Fibroblast of skin of right biceps (primary cell): ENCODE measurements around the gene HNRNPA3.
"Not testable (repeated sequence)": the region's sequence is repeated elsewhere in the genome, so short reads cannot be mapped to it uniquely, and the experiment has no call there.

Experiments
- DNase-seq: peaks from one replicate; pipeline ENCODE4 v3.0.0-alpha.2; 2013

Gene HNRNPA3

DNA sequence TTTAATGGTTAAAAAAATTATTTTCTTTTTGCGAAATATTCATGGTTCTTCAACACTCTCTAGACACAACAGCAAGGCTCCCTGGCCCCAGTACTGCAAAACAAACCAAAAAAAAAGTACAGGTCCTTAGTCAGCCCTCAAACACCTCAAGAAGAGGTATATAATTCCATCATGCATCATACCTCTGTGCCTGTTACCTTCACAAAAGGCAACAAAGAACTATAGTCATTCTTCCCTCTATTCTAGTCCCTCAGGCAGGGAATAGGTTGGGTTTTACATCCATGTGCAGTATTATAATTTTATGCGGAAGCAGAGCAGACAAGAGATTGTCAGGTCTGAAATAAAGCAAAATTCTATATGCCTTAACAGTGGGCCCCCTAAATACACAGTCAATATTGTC, 43.4 kb downstream of the HNRNPA3 start:
- DNase-seq = no peak

DNA sequence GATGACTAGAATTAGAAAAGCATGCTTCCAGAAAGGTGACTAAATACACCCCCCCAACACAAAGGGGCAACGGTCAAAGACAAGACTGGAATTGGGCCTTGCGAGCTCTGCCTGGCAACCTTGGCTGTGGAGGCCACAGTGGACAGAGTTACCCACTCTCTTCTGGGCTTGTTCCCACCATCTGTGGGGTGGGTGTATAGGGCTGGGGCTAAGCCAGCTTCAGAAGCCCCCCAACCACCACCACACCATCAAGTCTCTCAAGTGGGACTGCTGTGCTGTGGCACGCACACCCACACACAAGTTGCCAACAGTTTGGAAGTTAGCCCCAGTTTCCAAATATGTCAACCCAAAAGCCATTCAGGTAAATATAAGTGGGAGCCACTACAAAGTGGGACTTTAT, 44.1 kb downstream of the HNRNPA3 start:
- no peak for DNase-seq

DNA sequence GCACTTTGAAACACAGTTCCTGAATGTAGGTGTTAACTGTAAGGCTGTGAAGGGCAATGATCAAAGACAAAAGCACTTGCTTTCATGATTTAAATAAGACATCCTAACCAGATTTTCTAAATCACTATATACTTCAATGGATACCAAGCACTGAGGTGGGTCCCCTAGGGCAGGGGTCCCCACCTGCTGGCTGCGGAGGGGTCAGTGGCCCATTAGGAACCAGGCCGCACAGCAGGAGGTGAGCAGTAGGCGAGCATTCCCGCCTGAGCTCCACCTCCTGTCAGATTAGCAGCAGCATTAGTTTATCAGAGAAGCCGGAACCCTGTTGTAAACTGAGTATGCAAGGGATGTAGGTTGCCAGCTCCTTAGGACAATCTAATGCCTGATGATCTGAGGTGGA, 44.9 kb downstream of the HNRNPA3 start:
- no peak for DNase-seq

DNA sequence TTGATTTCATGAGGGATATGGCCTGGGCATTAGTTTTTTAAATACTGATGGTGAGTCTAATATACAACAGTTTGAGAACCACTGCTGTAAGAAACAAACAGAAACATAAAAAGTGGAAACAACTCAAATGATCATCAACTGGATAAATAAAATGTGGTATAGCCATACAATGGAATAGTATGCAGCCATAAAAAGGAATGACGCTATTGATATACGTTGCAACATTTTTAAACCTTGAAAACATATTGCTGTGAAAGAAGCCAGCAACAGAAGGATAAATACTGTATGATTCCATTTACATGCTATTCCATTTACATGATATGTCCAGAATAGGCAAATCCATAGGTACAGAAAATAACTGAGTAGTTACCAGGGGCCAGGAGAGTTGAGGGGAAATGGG, 45.5 kb downstream of the HNRNPA3 start:
- no peak for DNase-seq

DNA sequence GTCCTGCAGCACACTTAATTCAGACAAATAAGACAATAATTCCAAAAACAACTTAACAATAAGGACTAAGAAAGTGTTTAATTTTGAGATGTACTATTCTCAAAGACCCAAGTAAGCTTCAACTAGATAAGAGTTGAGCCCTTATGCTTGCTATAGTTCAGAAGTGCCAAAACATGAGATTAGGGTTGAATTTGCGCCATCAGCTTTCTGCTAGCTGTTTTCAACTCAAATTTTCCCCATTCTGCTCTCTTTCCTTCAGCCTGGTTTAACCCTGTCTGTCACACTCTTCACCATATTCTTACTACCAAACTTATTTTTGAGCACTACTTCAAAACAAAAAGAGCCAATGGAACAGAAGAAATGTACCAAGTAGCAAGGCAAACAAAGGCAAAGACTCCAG, 47.8 kb downstream of the HNRNPA3 start:
- no peak for DNase-seq

DNA sequence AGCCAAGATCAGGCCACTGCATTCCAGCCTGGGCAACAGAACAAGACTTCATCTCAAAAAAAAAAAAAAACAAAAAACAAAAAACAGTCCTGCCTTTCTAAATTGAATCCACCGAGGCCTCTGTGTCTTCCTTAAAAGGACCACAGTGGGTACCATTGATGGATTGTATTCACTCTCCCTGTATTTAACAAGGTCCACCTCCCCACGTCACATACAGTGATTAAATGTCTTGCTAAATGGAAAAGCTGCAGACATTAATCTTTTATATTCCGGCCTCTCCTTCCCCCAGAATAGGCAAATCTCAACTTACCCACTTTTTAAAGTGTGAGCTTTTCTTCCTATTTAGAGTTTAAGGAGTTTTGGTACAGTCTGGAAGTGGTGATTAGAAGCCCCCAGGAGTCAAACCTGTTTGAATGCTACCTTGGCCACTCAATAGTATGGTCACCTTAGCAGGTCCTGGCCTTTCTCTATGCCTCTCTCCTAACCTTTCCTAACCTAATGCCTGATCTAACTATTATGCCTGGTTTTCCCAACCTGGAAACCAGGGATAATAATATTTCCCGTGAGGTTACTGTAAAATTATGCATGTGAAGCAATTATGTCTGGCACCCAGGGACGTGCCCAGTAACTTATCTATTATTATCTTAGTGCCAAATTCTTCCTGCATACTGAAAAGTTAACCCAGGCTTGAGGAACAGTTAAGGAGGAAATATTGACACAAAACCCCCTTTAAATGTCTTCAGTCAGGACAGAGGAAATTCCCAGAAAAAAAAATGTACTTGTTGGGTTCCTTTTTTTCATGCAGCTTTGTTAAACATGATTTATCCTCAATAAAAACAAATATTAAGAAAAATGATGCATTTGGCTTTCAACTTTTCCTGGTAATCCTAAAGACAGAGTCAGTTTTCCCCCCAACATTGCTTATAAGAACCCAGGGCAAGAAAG, 48.8 kb downstream of the HNRNPA3 start:
- DNase-seq = no peak

DNA sequence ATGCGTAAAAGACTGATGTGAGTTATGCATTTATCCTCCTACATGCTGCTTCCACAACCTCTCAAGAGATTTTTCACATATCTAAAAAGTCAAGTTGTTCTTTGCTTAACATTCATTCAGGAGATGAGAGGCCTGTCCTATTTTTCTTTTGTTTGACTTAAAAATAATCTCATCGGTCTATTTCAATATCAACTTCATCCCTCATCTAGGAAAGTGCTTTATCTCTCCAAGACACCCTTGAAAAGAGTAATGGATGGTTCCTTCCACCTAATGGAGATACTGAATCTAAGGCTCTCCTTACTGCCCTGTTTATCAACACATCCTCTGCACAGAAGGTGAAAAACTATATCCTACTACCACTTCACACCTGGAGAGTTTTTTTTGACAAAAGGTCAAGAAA, 49.5 kb downstream of the HNRNPA3 start:
- no peak for DNase-seq

DNA sequence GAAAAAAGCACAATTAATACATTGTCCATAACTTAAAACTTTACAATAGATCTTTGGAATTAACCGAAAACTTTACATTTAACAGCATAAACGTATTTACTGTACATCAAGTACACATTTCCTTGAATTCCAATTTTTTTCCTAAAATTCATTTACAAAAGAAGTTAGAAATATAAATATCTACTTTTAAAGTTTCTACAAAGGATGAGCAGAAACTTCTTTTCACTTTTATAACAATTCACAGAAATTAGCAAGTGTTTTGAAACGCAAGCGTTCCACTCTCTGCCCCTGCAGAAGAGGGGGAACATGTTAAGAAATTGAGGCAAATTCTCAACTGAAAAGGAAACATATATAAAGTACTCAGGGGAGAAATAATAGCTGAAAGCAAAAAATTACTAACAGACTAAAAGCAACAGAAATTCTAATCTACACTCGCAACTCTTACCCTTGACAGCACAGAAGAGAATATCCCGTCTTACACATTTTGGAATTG, 50.4 kb downstream of the HNRNPA3 start:
- DNase-seq = no peak

DNA sequence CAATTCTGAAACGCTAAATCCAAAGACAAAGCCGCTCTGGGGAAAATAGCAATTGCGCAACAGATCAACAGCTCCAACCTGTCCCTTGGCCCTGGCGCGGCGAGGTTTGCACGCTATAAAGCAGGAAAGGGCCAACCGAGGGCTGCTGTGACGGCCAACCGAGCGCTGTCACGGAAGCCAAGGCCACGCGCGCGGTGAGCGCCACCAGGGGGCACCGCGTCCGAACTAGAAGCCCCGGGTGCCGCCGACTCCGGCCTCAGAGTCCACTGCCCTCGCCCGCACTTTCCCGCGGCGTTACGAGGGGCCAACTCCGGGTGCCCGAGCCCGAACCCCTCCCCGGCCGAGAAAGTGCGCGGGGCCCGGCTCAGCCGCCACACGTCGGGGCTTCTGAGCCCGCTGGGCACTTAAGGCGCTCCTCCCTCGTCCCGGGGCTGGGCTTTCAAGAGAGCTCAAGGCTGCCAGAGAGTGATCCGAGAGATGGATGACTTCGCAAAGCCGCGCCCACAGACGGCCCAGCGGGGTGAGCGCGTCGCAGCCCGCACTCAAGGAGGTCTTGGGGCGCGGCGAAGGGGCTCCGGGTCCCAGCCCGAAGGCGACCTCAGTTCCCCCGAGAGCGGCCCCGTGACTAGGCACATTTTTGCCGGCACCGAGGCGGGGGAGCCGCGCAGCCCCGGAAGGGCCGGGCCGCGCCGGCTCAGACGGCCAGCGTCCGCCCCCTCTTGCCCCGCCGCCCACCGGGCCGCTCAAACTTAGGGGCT, 51.0 kb downstream of the HNRNPA3 start:
- peak; percentile 99 for DNase-seq

DNA sequence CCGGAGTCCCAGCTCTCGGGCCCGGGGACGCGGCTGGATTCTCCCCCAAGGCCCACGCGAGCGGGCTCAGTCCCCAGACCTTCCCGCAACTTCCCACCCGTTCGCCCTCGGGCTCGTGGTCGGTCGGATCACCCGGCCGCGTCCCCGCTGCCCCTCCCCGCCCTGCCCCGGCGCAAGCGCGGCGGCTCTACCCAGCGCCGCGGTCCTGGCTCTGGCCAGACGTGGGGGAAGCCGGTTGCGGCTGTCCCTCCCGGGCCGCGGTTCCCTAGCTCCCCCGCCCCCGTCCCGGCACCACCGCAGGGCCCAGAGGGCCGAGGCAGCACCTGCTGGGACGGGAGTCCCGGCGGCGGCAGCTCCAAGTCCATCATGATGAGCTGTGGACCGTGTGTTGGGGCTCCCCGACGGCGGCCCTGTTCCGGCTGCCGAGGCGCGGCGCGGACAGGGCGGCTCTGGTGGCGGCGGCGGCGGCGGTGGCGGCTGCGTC, 51.7 kb downstream of the HNRNPA3 start:
- DNase-seq = no peak

DNA sequence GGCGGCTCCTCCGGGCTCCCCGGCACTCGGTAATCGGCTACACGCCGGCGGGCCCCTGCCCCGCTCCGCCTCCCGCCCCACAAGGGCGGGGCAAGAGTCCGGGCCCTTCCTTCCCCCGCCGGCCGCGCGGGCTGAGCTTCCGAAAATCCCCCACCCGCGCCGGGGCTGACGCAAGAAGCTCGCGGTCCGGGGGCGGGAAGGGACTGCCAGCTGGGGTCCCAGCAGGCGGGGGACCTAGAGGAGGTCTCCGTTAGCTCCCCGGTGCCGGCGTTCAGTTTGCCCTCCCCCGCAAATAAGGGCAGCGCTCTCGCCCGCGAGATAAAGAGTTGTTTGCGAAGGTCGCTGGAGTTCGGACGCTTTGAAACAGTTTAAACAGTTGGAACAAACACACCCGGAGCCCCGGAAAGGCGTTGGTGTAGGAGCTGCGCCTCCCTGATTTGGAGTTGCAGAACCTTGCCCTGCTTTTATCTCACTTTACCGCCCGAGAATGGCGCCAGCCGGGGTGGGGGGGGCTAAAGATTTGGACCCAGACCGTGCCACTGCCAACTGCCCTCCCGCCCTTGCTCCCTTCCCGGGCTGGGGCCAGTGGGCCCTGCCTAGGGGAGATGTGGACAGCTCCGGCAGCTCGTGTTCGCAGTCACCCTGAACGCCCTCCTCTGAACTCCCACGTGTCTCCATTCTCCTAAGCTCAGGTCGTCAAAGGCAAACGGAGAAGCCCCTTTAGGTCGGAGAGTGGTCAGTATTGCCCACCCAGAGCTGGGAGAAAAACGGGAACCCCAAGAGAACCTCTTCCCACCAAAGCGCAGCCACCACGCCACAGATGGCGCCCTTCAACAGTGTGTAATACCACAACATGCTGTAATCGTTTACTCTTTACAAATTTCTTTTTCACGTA, 52.3 kb downstream of the HNRNPA3 start, which contains the start of gene NFE2L2:
NFE2L2 (minus strand) TSS at position 35 of the 895 bp plus-strand sequence. CDS start 151 bp downstream, outside the sequence.
- DNase-seq = peak; percentile 95

DNA sequence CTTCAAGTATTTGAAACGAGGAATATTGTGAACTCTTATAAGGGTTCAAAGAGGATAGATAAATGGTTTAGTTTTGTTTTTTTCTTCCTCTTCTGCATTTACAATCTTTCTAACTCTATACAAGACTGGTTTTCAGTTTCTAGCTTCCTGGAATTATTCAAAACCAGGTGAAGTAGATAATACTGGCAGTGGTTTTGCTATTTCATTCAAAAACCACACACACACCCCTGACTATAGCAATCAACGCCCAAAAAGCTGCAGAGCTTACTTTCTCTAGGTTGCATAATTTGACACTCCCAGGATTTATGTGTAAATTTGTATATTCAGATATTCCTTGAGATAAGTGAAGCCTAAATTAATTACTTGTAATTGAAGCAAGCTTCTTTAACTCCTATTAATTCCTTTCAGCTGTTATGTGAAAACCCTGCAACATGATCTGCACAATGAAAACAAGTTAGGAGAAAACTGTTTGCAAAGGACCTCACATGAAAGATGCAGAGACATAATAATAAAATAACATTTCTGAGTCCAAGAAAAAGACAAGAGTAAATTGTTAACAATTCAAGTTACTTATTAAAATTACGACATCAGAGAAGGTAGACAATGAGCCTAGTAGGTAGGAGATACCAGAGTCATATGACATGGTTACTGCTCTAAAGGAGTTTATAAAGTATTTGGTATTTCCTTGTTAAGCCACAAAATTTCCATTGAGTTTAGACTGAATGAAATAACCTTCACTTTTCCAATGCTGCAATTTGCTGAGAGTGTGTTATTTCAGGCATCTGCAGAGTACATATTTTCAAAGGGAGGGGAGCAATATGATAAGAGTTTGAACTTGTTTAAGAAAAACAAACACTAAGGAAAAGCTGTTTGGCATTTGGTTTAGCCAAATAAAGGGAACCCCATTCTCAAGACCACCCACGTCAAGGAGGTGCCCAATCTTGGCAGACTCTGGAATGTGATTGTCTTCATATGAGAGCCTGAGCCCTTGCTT, 53.5 kb downstream of the HNRNPA3 start:
- peak; percentile 59 for DNase-seq

DNA sequence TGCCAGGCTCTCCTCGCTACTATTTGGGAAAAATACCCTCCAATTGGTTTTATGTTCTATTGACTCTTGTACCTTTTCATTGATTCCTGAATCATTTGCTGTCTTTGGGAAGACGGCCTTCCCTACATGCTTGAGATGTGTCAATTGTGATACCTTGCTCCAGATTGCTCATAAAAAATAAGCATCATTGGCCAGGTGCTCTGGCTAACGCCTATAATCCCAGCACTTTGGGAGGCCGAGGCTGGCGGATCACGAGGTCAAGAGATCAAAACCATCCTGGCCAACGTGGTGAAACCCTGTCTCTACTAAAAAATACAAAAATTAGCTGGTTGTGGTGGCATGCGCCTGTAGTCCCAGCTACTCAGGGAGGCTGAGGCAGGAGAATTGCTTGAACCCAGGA, 54.4 kb downstream of the HNRNPA3 start:
- DNase-seq = not testable (repeated sequence)

DNA sequence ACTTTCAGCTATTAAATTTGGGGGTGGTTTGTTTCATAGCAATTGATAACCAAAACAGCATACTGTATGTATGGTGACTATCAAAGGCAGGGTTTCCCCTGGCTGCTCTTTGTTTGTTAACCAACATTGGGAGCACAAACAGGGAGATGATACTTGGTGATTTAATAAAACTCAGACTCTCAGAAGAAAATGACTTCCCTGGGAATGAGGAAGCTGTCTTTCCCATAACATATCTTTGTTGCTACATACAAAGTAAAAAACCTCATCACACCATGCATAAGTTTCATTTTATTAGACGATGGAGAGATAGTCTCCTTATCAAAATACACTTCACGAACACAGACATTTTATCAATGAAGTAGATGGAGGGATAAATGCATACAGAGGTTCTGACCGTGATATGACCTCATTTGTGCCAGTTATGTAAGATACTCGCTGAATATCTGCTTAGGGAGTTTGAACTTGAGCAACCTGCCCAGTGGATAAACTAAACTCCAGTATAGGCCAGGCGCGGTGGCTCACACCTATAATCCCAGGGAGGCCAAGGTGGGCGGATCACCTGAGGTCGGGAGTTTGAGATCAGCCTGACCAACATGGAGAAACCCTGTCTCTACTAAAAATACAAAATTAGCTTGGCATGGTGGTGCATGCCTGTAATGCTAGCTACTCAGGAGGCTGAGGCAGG, 55.7 kb downstream of the HNRNPA3 start:
- no peak for DNase-seq

DNA sequence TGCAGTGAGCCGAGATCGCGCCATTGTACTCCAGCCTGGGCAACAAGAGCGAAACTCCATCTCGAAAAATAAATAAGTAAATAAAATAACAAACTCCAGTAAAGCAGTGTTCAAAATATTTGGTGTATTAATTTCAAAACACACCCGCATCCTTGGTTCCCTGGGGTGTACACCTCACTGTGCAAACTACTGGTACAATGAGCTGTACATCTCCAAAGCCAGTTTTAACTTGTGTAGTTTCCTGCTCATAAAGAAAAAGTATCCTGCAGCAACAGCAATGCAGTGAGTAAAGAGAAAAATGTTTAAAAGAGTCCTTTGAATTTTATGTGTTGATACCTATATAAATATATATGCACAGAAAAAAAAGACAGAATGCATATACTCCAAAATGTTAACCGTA, 56.3 kb downstream of the HNRNPA3 start:
- DNase-seq = no peak

DNA sequence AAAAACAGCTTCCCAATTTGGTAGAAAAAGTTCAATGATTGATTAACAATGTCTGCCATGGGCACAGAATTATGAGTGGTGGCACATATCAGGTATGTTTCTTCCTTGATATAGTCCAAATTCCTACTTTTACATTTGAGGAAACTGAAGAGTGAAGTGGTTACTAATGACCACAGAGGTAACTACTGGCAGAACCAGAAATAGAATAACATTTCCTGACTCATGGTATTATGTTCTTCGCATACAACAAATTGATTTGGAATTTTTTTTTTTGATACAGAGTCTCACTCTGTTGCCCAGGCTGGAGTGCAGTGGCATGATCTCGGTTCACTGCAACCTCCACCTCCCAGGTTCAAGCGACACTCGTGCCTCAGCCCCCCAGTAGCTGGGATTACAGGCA, 57.9 kb downstream of the HNRNPA3 start:
- DNase-seq = no peak

DNA sequence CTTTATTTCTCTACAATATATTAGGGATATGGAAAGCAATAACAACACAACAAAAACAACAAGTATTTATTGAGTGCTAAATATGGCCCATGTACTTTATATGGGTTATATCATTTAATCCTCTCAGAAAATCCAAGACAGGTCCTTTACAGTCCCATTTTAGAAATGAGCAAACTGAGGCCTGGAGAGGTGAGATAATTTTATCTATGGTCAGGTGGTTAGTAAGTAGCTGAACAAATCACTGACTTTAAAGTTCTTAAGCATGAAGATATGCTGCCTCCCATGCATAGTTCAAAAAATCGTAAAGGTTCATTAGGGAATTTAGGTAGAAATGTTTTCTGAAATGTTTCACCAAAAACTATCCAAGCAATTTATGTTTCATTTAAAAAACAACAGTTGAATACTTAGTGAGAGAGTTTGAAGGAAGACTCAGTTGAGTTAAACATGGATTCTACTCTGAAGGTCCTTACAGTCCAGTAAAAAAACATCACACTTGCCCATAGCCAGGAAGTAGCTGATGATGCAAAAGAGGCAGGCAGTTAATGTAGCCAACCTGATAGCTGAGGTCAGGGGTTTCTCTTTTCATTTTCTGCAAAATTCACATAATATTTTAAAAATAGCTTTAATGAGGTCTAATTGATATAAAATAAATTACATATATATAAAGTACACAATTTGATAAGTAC, 59.5 kb downstream of the HNRNPA3 start:
- DNase-seq = no peak

DNA sequence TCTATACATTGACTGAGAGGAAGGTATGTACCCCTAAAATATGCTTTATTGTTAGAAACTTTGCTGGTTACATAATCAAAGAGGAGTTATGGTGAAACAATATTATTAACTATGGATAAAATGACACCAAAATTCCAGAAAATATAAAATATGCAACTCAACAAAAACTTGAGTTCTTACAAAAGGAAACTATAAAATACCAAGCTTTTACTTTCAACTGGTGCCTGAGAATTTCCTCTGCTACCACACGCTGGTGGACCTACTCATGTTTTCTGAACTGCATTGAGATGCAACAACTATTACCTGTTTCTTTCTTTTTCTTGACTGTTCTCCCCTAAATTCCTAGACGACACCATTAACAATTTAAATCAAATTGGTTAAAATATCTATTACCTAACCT, 60.2 kb downstream of the HNRNPA3 start:
- DNase-seq = no peak

DNA sequence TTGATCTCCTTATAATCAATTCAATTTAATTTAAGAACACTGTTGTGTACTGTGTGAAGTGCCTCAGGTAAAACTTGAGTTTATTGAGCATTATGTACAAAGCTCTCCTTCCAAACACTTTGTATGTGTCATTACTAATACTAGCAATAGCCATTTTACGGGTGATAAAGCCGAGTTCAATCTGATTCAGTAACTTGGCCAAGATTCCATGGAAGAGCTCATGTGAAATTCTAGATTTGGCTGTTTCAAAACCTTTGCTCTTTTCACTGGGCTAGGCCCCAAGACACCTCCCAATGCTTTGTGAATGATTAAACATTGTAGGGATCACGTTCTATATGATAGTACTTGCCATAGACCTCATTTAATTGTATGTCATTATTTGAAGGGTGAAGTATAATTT, 60.8 kb downstream of the HNRNPA3 start:
- DNase-seq = no peak
